GF-D8 (cell line): Measurements from ENCODE around the gene OR2F1.

Experiments used
- DNase-seq: peaks from one replicate; lab custom pipeline; 2025; lab: John Stamatoyannopoulos, UW

OR2F1 gene

GRCh38 chr7:143954544-143954943, at the start of gene OR2F1:
OR2F1 (plus strand) TSS chr7:143954844; CDS start chr7:143959971, 5,127 bp downstream.
- no peak for DNase-seq

- no peak for DNase-seq
These were observed 49.1 kb upstream of the OR2F1 start for GRCh38 chr7:143905509-143905908.

GRCh38 chr7:143906151-143906550, 48.5 kb upstream of the OR2F1 start:
- DNase-seq, result no peak

GRCh38 chr7:143906895-143907294, 47.7 kb upstream of the OR2F1 start:
- DNase-seq, result no peak

- no peak for DNase-seq
These were observed 46.5 kb upstream of the OR2F1 start for GRCh38 chr7:143908120-143908519.

- DNase-seq, result no peak
These were observed 44.8 kb upstream of the OR2F1 start for GRCh38 chr7:143909863-143910262.

GRCh38 chr7:143910473-143911248, 44.0 kb upstream of the OR2F1 start:
- no peak for DNase-seq

- no peak for DNase-seq
These were observed 40.6 kb upstream of the OR2F1 start for GRCh38 chr7:143913945-143914615.

GRCh38 chr7:143914938-143915652, 39.5 kb upstream of the OR2F1 start:
- DNase-seq, result no peak

- DNase-seq, result no peak
These were observed 29.8 kb upstream of the OR2F1 start for GRCh38 chr7:143924851-143925250.

- DNase-seq, result no peak
These were observed 25.3 kb upstream of the OR2F1 start for GRCh38 chr7:143929224-143929920.

- no peak for DNase-seq
These were observed 22.9 kb upstream of the OR2F1 start for GRCh38 chr7:143931739-143932138.

GRCh38 chr7:143934526-143935325, 19.9 kb upstream of the OR2F1 start, which contains the start of gene OR2F2:
OR2F2 (plus strand) TSS chr7:143935233; CDS start chr7:143935233, 0 bp downstream.
- no peak for DNase-seq

- DNase-seq, result no peak
These were observed 18.3 kb upstream of the OR2F1 start for GRCh38 chr7:143936087-143937009.

- DNase-seq, result no peak
These were observed 16.0 kb upstream of the OR2F1 start for GRCh38 chr7:143938379-143939243.

- DNase-seq, result no peak
These were observed 9.2 kb upstream of the OR2F1 start for GRCh38 chr7:143945423-143945822.

- no peak for DNase-seq
These were observed 7.5 kb upstream of the OR2F1 start for GRCh38 chr7:143947111-143947510.

- DNase-seq, result no peak
These were observed 5.9 kb upstream of the OR2F1 start for GRCh38 chr7:143948733-143949132.

GRCh38 chr7:143953421-143953820, 1.2 kb upstream of the OR2F1 start:
- DNase-seq, result no peak
